PFSK-1 (cell line): Measurements from ENCODE around the gene AGBL3.

Experiments used
- SIN3A ChIP-seq: IDR thresholded peaks from 2 replicates; pipeline ENCODE4 v1.6.1; 2012; ENCODE audit warnings: mild to moderate bottlenecking, low read length, moderate library complexity, borderline replicate concordance; ENCODE audit not compliant: insufficient read depth
- TAF1 ChIP-seq: IDR thresholded peaks from 2 replicates; pipeline ENCODE4 v1.6.1; 2012; ENCODE audit warnings: low read length, control low read depth, borderline replicate concordance; ENCODE audit not compliant: insufficient read depth
- TF ChIP-seq, protein P1 (sequence below), 2 experiments: IDR thresholded peaks; 2 replicates each; pipeline versions ENCODE4 v1.6.1 to v1.8.0; 2011 to 2012; ENCODE audit warnings: low read depth in 2 of 2, low read length in 2 of 2, control low read depth in 1 of 2, inconsistent platforms in 1 of 2, mild to moderate bottlenecking in 1 of 2, moderate library complexity in 1 of 2; ENCODE audit not compliant: insufficient read depth in 1 of 2

GRCh38 chr7:135160858-135161653 lies 174.7 kb downstream of the AGBL3 start:
- TF ChIP-seq SIN3A = no peak
- TF ChIP-seq TAF1 = no peak
- TF ChIP-seq, protein P1, sequence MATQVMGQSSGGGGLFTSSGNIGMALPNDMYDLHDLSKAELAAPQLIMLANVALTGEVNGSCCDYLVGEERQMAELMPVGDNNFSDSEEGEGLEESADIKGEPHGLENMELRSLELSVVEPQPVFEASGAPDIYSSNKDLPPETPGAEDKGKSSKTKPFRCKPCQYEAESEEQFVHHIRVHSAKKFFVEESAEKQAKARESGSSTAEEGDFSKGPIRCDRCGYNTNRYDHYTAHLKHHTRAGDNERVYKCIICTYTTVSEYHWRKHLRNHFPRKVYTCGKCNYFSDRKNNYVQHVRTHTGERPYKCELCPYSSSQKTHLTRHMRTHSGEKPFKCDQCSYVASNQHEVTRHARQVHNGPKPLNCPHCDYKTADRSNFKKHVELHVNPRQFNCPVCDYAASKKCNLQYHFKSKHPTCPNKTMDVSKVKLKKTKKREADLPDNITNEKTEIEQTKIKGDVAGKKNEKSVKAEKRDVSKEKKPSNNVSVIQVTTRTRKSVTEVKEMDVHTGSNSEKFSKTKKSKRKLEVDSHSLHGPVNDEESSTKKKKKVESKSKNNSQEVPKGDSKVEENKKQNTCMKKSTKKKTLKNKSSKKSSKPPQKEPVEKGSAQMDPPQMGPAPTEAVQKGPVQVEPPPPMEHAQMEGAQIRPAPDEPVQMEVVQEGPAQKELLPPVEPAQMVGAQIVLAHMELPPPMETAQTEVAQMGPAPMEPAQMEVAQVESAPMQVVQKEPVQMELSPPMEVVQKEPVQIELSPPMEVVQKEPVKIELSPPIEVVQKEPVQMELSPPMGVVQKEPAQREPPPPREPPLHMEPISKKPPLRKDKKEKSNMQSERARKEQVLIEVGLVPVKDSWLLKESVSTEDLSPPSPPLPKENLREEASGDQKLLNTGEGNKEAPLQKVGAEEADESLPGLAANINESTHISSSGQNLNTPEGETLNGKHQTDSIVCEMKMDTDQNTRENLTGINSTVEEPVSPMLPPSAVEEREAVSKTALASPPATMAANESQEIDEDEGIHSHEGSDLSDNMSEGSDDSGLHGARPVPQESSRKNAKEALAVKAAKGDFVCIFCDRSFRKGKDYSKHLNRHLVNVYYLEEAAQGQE (IDR thresholded peaks at IDR 0.05; ENCODE audit: insufficient read depth in 1 of 2, low read depth in 2 of 2, low read length in 2 of 2) = peak; percentile 65 to 78; a peak in 3 of 4 replicates
